GM10248 (cell line): Measurements from ENCODE around the gene GNAS.
"Not testable (repeated sequence)": the region's sequence is repeated elsewhere in the genome, so short reads cannot be mapped to it uniquely, and the experiment has no call there.

Experiments used
- CTCF ChIA-PET: fragments of 300-600 bp; sonication (Branson Sonifier 250); formaldehyde crosslinking; extraction: SDS; loops from one replicate; lab custom pipeline; 2021; ENCODE audit warnings: antibody characterized with exemption; lab: Yijun Ruan, JAX
- POLR2A ChIA-PET: fragments of 350-650 bp; sonication (Branson Sonifier 250); formaldehyde crosslinking; extraction: SDS; loops from one replicate; lab custom pipeline; 2020; ENCODE audit warnings: antibody characterized with exemption; lab: Yijun Ruan, JAX
- DNase-seq: peaks from one replicate; pipeline ENCODE4 v3.0.0; 2012; ENCODE audit errors: extremely low spot score
- TF ChIP-seq, protein P1 (sequence below): IDR thresholded peaks from 2 replicates; pipeline ENCODE4 v1.5.1; 2012; ENCODE audit warnings: mild to moderate bottlenecking, low read depth; ENCODE audit errors: extremely low read depth, missing control alignments, control extremely low read depth

GNAS gene

DNA sequence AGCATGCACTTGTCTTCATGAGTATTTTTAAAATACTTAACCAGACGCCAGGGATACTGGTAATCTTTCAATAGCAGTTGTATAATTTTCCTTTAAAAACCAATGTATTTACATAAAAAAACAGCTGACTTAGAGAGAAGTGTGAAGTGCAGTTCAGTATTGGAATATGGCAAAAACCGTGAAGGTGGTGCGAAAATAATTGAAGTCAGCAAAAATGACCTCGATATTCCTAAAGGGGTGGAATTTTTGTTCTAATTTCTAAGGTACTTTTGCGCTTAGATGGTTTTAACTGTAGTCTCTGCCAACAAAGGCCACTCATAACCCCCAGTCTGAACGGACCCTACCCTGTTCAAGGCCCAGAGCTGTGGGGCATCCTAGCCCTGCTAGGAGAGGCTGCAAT, 27.1 kb upstream of the GNAS start:
- CTCF ChIA-PET = interaction anchor here (1.2 to 1.6 kb wide), 2 partner anchors 9 to 21 kb away, joined by 3 to 4 read pairs; no protein-coding TSS in a partner anchor
- TF ChIP-seq, protein P1, sequence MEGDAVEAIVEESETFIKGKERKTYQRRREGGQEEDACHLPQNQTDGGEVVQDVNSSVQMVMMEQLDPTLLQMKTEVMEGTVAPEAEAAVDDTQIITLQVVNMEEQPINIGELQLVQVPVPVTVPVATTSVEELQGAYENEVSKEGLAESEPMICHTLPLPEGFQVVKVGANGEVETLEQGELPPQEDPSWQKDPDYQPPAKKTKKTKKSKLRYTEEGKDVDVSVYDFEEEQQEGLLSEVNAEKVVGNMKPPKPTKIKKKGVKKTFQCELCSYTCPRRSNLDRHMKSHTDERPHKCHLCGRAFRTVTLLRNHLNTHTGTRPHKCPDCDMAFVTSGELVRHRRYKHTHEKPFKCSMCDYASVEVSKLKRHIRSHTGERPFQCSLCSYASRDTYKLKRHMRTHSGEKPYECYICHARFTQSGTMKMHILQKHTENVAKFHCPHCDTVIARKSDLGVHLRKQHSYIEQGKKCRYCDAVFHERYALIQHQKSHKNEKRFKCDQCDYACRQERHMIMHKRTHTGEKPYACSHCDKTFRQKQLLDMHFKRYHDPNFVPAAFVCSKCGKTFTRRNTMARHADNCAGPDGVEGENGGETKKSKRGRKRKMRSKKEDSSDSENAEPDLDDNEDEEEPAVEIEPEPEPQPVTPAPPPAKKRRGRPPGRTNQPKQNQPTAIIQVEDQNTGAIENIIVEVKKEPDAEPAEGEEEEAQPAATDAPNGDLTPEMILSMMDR = no peak
- no peak for DNase-seq
- POLR2A ChIA-PET = no interaction called here

DNA sequence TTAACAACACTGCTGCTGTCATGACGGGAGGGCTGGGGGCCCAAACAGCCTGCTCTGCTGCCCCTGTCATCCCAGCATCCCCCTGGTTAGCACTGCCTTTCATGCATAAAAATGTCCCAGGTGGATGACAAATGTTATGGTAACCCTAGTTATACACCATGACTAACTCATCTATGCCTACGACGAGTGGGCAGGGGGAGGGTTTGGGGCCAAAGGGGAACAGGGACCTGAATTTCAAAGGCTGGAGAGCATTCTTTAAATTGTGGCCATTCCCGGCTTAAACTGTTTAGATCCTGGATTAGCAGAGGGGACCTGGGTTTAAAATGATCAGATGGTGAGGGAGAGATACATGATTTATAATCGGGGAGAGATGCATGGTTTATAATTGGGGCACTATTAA, 26.2 kb upstream of the GNAS start:
- DNase-seq = no peak
- TF ChIP-seq, protein P1 = no peak
- POLR2A ChIA-PET = no interaction called here
- CTCF ChIA-PET = interaction anchor here (1.2 kb wide), 1 partner anchor 21 kb away, joined by 3 read pairs; no protein-coding TSS in a partner anchor

DNA sequence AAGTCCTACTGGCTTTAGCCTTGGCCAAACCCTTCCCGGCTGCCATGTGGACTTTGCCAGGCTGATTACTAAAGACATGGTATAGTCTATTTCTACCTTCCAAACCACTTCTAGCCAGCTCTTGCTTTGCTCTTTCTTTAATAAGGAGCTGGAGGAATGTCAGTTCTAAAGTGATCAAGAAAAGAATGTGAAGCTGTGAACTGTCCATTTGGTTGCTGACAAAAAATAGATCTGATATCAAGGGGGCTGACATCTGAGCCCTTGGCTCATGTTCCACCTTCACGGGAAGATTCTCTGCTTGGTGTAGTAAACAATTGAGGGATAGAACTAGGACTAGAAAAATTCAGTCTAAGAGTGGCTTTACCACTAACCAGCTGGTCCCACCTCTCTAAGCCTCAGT, 24.4 kb upstream of the GNAS start:
- CTCF ChIA-PET = interaction anchor here (1.5 to 2.2 kb wide), 2 partner anchors 12 to 17 kb away, joined by 5 to 6 read pairs; no protein-coding TSS in a partner anchor
- DNase-seq = no peak
- POLR2A ChIA-PET = no interaction called here
- TF ChIP-seq, protein P1 = no peak

DNA sequence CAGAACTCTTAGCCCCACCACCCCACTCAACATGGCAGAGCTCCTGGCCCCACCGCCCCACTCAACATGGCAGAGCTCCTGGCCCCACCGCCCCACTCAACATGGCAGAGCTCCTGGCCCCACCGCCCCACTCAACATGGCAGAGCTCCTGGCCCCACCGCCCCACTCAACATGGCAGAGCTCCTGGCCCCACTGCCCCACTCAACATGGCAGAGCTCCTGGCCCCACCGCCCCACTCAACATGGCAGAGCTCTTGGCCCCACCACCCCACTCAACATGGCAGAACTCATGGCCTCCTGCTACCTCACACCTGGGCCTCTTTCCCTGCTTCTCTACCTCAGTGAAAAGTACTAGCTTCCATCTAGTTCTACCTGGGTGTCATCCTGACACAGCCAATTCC, 23.7 kb upstream of the GNAS start:
- DNase-seq, POLR2A ChIA-PET: not testable (repeated sequence)
- CTCF ChIA-PET = interaction anchor here (0.7 to 2.2 kb wide), 4 partner anchors 10 to 16 kb away, joined by 3 to 6 read pairs (median 4); no protein-coding TSS in a partner anchor

DNA sequence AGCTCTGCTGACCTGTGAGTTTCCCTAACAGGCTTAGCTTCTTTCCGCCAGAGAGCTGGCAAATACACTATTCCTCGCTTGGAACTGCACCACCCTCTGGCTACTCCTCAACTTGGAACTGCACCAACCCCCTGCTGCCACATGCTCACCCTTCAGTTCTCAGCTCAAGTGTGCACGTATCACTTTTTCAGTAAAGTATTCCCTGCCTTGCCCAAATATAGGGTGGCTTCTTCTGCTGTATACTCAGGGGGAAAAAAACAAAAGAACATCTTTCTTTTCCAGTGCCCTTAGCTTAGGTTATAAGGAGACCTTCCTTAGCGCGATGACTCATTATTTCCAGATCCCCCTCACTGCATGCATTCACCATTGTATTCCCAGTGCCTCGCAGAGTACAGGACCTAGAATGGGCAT, 23.0 kb upstream of the GNAS start:
- TF ChIP-seq, protein P1 = no peak
- ChIA-PET POLR2A (no interaction called here), CTCF (interaction anchor here (0.7 to 2.2 kb wide), 4 partner anchors 10 to 15 kb away, joined by 3 to 6 read pairs (median 4); no protein-coding TSS in a partner anchor)
- DNase-seq = no peak

DNA sequence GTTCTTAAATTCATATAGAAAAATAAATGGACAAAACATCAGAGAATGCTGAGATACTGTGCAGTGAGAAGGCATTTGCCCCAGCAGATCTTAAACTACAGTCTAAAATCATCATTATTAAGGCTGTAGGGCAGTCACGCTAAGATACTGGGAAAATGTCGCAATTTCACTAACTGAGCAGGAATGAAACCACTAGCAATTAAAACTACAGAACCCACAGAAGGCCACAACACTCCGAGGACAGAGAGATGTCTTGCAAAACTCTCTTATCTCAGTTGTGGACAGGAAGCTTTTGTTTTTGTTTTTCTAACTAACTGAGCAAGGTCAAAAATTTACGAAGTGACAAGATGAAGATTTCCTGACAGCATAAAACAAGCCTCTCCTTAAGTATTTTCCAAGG, 20.1 kb upstream of the GNAS start:
- TF ChIP-seq, protein P1 = no peak
- ChIA-PET POLR2A (no interaction called here), CTCF (no interaction called here)
- no peak for DNase-seq

DNA sequence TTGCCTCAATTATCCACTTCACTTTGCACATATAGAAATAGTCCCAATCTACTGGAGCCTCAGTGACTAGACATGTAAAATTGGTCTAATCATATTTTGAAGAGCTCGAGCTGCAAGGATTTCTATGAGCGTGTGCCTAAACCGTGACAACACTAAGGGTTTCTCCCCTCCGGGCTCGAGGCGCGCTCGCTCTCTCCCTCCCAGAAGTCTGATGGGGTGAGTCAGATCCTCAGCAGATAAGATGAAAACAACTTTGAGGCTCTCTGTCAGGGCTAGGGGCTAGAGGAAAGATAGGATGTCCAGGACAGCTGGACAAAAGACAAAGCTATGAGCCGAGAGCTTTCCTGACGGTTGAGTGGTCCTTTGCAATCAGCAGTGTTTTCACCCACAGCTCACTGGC, 18.6 kb upstream of the GNAS start:
- CTCF ChIA-PET = interaction anchor here (1.0 to 1.7 kb wide), 4 partner anchors 9 to 662 kb away, joined by 3 to 4 read pairs (median 3); no protein-coding TSS in a partner anchor
- TF ChIP-seq, protein P1 = no peak
- POLR2A ChIA-PET = no interaction called here
- no peak for DNase-seq
